COLO829 (cell line): ENCODE results near the gene ZFHX3.

Source experiments
- DNase-seq: peaks from one replicate; pipeline ENCODE4 v3.0.0; 2012; ENCODE audit warnings: low spot score

ZFHX3 gene

GRCh38 chr16:73067671-73068540, 20.0 kb upstream of the ZFHX3 start:
- no peak for DNase-seq

DNA sequence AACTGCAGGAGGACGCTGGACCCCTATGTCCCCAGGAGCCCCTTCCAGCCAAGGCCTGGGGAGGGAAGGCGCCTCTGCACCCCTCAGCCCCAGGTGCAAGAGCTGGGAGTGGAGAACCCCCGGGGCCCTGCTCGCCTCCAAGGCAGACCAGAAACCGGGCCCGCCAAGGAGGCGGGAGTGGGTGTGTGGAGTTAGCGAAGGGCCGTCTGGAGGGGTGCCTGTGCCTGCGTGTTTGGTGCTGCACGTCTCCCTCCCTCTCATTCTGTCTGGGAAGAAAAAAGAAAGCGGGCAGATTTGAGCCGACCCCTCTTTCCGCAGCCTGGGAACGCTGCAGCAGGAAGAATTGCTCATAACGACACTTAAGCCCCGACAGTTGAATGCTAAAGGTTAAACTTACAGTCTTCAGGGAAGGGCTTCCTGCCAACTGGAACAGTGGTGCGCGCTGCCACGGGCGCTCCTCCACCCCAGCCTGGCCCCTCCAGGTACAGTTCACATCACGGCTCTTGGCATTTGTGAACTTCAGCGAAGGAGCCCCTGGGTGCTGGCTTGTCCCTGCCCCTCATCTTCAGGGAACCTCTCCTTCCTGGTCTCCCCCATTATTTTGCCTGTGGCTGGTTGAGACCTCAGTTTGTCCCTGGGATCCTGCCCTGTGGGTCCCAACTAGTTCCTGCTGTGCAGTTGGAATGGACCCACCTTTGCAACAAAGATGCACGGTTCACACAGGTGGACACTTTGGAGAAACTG, 19.2 kb upstream of the ZFHX3 start:
- DNase-seq: no peak

- no peak for DNase-seq
Measured at GRCh38 chr16:73066331-73066926, 18.5 kb upstream of the ZFHX3 start.

DNA sequence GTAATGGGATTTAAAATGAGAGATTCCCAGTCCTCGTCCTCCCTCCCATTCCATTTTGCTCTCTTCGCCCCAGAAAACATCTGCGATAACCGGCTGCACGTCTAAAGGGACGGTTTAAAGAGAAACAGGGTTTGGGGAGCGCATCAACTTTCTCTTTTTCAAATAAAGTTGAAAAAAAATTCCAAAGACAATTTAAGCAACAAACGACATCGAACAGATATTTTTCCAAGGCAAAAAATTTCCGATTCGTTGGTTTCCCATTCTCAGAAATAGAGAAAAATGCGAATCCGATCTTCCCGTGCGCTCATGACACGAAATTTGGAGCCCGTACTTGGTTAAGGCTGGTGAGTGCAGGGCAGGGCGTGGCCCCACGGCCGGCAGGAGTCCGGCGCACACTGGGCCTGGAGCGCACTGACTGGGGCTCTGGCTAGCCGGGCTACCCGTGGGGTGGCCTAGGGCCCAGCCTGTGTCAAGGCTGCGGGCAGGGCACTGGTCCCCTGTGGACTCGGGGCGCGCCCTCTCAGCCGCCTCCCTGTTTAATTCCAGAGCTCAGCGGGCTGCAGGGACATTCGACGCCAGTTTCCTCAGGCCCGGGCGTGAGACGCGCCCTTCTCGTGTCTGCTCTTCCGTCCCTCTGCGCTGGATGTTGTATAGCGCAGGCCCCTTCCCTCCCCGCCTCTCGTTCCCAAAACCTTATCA, 17.9 kb upstream of the ZFHX3 start:
- DNase-seq: no peak

DNA sequence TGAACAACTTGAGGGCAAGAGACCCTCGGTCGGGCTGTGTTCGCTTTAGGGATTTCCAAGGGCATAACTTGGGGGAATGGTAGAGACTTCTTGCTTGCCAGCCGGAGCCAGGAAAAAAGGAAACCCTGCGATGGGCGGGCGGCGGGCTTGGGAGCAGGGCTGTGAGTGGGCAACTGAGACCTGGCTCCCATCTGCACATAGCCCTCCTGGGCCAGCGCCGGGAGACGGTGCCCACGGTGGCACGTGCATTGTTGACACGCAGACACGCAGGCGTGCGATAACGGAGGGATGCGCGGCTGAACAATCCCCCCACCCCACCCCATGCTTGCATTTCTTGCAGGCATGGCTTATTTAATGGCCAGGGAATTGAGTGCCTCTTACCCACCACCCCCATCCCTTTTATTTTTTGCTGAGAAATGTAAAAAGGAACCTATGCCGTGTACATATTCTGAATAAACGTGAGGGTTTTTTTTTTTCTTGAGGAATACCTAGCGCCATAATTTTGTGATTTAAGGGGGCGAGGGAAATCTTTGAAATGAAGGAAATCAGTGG, 17.1 kb upstream of the ZFHX3 start:
- no peak for DNase-seq

GRCh38 chr16:73064212-73064993, 16.5 kb upstream of the ZFHX3 start:
- no peak for DNase-seq

DNA sequence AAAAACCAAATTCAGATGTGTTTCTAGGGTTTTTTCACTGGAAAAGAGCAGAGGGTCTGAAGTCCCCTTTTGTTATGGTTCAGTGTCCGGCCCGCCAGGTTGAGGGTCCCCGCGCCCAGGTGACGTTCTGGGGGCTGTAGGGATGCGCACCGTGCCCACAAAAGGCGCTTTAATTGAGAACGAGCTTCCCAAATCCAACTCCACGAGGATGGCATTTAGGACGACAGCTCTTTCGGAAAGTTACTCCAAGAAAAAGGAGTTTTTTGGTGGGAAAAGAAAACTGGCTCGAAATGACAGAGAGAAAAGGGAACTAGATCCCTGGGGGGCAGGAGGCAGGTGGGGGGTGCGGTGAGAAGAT, 15.9 kb upstream of the ZFHX3 start:
- DNase-seq: no peak

- no peak for DNase-seq
Measured at GRCh38 chr16:73062743-73063733, 15.1 kb upstream of the ZFHX3 start.

DNA sequence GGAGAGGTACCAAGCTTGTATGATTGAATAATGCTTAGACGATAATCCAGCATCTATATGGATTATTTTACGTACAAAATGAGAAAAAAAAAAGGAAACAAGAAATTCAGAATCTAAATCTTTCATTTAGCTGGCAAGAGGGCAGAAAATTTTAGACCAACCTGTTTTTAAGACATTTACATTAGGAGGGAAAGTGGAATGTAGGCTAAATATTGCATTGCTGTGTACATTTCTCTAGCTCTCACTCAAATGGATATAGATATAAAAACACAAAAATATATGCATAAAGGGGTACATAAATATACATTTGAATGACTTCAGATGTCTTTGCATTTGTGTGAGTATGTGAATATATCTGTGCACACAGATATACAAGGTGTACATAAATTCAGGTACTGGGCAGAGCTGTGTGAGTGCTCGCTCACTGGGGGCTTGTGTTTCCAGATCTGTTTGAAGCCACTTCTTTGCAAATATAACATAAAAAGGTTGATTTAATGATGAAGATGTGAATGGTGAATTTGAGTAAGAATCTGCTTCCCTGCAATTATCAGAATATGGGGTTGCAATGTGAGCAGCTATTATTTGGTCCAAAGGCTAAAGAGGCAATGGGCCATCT, 14.2 kb upstream of the ZFHX3 start:
- no peak for DNase-seq

GRCh38 chr16:73060892-73061490, 13.1 kb upstream of the ZFHX3 start:
- DNase-seq: no peak

GRCh38 chr16:73059779-73060615, 12.1 kb upstream of the ZFHX3 start:
- DNase-seq: no peak

GRCh38 chr16:73058616-73059409, 10.9 kb upstream of the ZFHX3 start:
- DNase-seq: no peak

GRCh38 chr16:73058221-73058615, 10.3 kb upstream of the ZFHX3 start:
- no peak for DNase-seq

GRCh38 chr16:73057291-73058210, 9.6 kb upstream of the ZFHX3 start:
- no peak for DNase-seq

DNA sequence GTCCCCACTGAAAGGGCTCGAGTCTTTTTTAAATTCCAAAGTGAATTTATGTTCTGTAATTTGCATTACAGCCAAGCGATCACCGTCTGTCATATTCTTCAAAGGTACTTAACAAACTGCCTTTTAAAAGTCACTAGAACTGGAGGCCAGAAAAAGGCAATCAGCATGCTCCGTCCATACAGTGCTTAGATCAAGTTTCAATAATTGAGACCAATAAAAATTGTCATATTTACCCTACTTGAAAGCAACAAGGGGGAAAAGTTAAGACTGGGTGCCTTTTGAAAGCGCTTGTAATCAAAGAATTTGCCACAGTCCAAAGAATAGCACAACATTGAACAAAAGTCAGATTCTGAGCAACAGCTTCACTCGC, 9.0 kb upstream of the ZFHX3 start:
- no peak for DNase-seq

DNA sequence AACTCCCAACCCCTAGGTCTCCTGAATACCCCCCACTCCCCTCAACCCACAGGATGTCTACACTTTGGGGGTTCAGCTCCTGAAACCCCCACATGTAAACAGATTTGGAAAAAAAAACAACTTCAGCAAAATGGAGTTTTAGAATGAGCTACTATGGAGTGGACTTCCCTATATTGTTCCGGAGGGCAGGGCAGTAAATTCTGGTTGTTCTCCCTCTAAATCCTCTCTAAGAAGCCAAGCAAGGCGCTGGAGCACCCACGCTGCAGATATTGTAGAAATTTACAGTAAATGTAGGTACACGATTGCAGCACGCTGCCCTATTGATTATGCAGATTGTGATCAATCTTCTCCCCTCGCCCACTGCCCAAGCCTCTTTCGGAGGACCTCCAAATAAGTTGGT, 8.5 kb upstream of the ZFHX3 start:
- no peak for DNase-seq
